Stimulated activated CD4-positive, alpha-beta T cell treated with anti-CD3 and anti-CD28 coated beads, Interleukin-12 subunit alpha, Interleukin-12 subunit beta, amount 100 ng/mL, for 24 hours (primary cell): ENCODE measurements around the gene CCDC9.

Source experiments
- DNase-seq, 2 experiments: peaks; one replicate each; pipeline ENCODE4 v3.0.0-alpha.2; 2020; ENCODE audit warnings: low read depth in 2 of 2

The CCDC9 gene

DNA sequence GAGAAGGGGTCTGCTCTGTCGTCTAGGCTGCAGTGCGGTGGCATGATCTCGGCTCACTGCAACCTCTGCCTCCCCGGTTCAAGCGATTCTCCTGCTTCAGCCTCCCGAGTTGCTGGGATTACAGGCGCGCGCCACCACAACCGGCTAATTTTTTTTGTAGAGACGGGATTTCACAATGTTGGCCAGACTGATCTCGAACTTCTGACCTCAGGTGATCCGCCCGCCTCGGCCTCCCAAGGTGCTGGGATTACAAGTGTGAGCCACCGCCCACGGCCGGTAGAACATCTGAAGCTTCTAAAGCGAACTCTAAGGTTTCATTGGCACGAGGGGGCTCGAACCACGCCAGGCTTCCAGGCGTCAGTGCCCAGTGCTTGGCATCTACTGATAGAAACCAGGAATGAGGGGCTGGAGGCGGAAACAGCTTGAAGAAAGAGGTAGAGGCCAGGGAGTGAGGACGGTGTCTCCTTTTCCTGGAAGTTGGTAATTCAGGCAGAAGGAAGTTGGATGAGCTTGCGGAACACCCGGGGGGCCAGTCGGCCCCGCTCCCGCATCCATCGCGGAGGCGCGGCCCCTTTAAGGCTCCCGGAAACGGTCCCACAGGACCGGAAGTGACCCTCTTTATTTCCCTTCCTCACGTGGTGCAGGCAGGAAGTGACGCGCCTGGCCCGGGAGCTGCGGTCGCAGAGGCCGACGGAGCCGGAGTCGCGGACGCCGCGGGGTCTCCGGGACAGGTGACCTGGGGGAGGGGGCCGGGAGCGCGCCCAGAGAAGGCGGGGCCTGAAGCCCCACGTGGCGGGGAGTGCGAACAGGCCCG lies at the start of gene CCDC9:
Gene CCDC9, plus strand, starts transcription at position 647 of the 814 bp plus-strand sequence. CDS start 1,876 bp downstream, outside the sequence.
- peak; percentile 89 to 90 for DNase-seq

GRCh38 chr19:47209319-47210179 lies 46.8 kb upstream of the CCDC9 start:
- no peak for DNase-seq

GRCh38 chr19:47210180-47210490 lies 46.2 kb upstream of the CCDC9 start:
- DNase-seq = no peak

DNA sequence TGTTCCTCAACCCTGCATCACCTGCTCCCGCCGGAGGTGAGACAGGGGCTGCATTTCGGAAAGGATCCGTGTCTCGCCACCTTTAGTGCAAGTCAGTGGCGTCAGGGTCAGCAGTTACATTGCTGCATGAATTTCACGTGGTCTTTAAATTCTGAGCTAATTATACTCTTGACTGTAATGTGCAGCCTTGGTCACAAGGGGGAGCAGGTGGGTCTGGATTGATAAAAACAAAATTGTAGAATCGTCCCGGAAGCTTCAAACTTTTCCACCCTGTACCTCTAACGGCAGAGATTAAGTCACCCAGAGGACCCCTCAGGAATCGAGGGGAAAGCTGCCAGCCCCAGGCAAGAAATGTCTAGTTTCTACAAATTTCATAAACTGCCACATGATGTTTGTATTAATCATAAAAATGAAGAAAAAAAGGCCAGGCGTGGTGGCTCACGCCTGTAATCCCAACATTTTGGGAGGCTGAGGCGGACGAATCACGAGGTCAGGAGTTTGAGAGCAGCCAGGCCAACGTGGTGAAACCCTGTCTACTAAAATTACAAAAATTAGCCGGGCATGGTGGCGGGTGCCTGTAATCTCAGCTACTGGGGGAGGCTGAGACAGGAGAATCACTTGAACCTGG lies 45.5 kb upstream of the CCDC9 start:
- DNase-seq = peak in 1 of 2 experiments; percentile 81

DNA sequence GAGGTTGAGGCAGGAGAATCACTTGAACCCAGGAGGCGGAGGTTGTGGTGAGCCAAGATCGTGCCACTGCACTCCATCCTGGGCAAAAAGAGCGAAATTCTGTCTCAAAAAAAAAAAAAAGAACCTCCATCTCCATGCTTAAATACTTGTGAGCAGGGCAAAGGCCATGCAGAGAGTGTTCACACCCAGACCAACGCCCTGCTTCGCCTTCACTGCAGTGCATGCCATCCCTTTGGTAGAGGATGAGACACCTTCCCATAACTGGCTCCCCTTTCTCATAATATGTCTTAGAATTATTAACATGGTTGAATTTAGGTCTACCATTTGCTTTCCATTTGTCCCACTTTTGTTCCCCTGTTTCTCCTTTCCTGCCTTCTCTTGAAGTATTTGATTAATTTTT lies 40.7 kb upstream of the CCDC9 start:
- DNase-seq = no peak

GRCh38 chr19:47221080-47221841 lies 35.1 kb upstream of the CCDC9 start:
- DNase-seq = no peak

DNA sequence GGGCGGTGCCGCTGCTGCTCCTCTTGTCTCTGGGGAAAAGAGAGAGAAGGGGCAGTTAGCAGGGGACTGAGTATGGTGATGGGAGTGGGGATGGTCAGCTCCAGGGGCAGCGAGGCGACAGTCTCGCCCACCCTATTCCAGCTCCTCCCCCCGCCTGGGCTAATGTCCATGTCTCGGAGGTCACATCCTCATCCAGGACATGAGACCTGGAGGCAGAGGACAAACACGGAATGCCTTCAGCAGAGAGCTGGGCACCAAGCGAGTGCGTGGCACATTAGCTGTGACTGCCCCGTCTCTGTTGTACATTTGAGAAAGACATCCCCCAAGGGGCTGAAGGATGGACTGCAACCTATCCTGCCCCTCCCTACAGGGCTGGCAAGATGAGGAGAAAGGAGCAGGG lies 34.4 kb upstream of the CCDC9 start:
- no peak for DNase-seq

- peak; percentile 65 to 67 for DNase-seq
These were observed 30.4 kb upstream of the CCDC9 start for GRCh38 chr19:47225746-47226425.

- no peak for DNase-seq
These were observed 29.6 kb upstream of the CCDC9 start for GRCh38 chr19:47226426-47227351.

- DNase-seq = no peak
These were observed 28.8 kb upstream of the CCDC9 start for GRCh38 chr19:47227352-47228167.

DNA sequence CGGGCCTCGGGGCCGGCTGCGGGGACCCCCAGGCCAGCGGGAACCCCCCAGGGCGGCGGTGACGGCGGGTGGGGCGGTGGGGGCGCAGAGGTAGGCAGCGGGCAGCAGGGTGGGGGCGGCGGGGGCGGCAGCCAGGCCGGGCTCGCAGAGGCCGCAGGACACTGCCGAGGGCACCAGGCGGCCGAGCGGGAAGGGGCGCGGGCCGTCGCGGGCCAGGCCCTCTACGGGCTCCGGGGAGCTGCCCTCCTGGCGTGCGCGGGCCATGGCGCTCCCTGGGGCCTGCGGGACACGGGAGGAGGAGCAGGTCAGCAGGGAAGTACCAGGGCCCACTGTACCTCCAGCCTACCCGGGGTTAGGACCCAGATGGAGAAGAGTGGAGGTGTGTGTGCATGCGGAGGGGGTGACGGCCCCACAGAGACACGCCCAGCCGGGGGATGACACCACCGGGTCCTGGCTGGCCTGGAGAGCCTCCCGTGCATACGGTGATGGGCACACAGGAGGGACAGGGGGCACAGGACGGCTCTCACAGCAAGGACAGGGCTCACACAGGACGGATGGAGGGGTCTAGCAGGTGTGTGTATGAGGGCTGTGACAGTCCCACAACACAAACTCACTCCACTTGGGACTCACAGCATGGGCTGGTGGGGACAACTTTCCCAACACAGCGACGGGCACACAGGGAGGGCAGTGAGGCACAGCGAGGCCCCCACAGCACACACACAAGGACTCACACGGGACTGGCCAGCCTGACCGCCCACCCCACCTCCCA lies 28.0 kb upstream of the CCDC9 start:
- DNase-seq = no peak

DNA sequence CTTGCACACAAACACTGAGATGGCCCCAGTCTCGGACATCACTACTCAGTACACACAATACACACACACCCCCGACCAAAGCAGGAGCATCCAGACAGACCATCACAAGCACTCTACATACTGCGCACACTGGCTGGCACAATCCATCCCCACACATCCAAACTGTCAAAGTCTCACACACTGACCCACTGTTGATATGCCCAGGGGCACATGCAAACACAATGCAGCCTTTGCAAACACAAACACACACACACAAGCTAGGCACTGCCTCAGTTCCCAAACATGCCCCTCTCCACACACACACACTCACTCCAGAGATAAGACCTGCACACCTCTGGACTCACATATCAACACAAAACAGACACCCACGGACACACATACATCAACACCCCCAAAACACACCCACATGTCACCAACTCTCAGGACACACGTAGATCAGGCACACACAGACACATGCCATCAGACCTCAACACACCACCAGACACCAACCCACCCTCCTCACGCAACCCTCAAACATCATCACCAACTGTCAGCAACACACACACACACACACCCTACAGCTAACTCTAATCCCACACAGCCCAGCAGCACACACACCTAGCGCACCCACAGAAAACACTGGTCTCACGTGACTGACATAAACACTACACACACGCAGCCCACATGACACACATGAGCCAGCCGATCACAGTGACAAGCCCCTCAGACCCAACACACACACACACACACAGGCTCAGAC lies 27.2 kb upstream of the CCDC9 start:
- DNase-seq = no peak

DNA sequence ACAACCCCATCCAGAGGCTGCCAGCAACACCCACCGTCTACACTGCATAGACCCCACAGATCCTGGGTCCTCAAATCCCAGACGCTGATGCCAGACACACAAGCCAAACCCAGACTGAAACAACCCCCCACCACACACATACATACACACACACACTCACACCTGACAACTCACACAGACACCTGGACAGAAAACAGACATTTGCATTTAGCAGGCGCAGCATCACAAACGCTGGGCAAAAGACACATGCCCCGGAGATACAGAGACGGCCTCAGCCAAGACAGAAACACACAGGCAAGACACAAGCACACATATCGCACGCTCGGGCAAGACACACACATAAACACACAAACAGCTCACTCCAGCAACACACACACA lies 26.7 kb upstream of the CCDC9 start:
- no peak for DNase-seq

GRCh38 chr19:47230054-47230920 lies 26.0 kb upstream of the CCDC9 start:
- no peak for DNase-seq

- no peak for DNase-seq
These were observed 25.5 kb upstream of the CCDC9 start, which contains the start of gene BBC3 for GRCh38 chr19:47230921-47231214. BBC3 (minus strand) TSS chr19:47231199; CDS start chr19:47228431, 2,768 bp downstream.

GRCh38 chr19:47231215-47232054 lies 24.9 kb upstream of the CCDC9 start:
- DNase-seq = peak; percentile 72 to 84
